MCF 10A (cell line): ENCODE data around the gene UNC50. TPM values are rescaled to one million over a fixed set of nuclear protein-coding genes. Genes with fewer than 3 reads are reported as not detected.

Source experiments
- BruUV-seq: library from RNA; stranded (reverse); fragments of 400-500 nt; replicated peaks from 2 replicates; lab custom pipeline; 2021; lab: Mats Ljungman, UMichigan
- CTCF ChIA-PET: fragments of 300-600 bp; sonication (Branson Sonifier 250); formaldehyde crosslinking; extraction: SDS; loops from one replicate; lab custom pipeline; 2021; ENCODE audit warnings: antibody characterized with exemption, inconsistent platforms; lab: Yijun Ruan, JAX
- POLR2A ChIA-PET: fragments of 300-600, 350-650 bp; sonication (Branson Sonifier 250); formaldehyde crosslinking; extraction: SDS; loops from one replicate; lab custom pipeline; 2020; ENCODE audit warnings: antibody characterized with exemption, inconsistent platforms; lab: Yijun Ruan, JAX
- DNase-seq: peaks from one replicate; pipeline ENCODE4 v3.0.0-alpha.2; 2018; ENCODE audit not compliant: unreplicated experiment
- H3K27ac Mint-ChIP-seq: one replicate; pipeline ENCODE4 v1.8.0; 2022; ENCODE audit warnings: mild to moderate bottlenecking, low read depth, mixed read lengths; ENCODE audit not compliant: unreplicated experiment
- H3K27me3 Mint-ChIP-seq: one replicate; pipeline ENCODE4 v1.8.0; 2022; ENCODE audit warnings: mixed read lengths; ENCODE audit not compliant: insufficient read depth, unreplicated experiment
- H3K36me3 Mint-ChIP-seq: one replicate; pipeline ENCODE4 v1.8.0; 2022; ENCODE audit warnings: mild to moderate bottlenecking, moderate library complexity, mixed read lengths; ENCODE audit not compliant: insufficient read depth, unreplicated experiment
- H3K4me1 Mint-ChIP-seq: one replicate; pipeline ENCODE4 v1.8.0; 2022; ENCODE audit warnings: mixed read lengths; ENCODE audit not compliant: insufficient read depth, unreplicated experiment
- H3K4me3 Mint-ChIP-seq: one replicate; pipeline ENCODE4 v1.8.0; 2022; ENCODE audit warnings: mild to moderate bottlenecking, moderate library complexity, mixed read lengths; ENCODE audit not compliant: unreplicated experiment
- H3K9me3 Mint-ChIP-seq: one replicate; pipeline ENCODE4 v1.8.0; 2022; ENCODE audit warnings: mixed read lengths; ENCODE audit not compliant: unreplicated experiment
- intact Hi-C: fragments of 100-400 bp; cut with micrococcal nuclease; formaldehyde crosslinking; loops from 2 replicates; pipeline ENCODE4 v1.14.1; 2022
- total RNA-seq: library from RNA; stranded (reverse); gene quantifications from 2 replicates; pipeline ENCODE4 v1.2.3, GENCODE V29; 2022
- TF ChIP-seq, protein P1 (sequence below): fragments of 200-600 bp; IDR thresholded peaks from one replicate; pipeline ENCODE4 v1.8.0; 2022; ENCODE audit warnings: antibody characterized with exemption, mild to moderate bottlenecking; ENCODE audit not compliant: unreplicated experiment

The UNC50 gene
- total RNA-seq, 1 experiment from 2014 or later: 36.9 TPM

DNA sequence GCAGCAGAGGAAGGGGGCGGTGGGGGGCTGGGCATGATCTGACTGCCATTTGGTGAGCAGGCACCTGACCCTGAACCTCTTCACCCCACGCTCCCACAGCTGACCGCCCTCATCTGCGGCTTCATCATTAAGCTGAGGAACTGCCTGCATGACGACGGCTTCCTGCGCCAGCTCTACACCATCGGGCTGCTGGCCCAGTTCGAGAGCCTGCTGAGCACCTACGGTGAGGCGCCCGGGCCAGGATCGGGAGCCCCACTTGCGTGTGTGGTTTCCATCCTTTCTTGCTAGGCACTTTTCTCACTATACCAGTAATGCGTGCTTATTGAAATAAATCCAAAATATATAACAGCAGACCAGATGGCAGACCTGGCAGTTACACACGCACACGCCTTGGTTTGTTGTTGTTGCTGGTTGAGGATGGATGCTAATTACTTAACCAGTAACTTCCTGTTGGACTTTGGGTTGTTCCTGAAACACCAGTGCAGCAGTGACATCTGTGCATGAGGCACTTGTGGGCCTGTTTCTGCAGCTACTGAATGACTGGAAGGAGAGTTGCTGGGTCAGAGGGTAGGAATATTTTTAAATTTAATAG, 43.8 kb upstream of the UNC50 start:
- TF ChIP-seq, protein P1, sequence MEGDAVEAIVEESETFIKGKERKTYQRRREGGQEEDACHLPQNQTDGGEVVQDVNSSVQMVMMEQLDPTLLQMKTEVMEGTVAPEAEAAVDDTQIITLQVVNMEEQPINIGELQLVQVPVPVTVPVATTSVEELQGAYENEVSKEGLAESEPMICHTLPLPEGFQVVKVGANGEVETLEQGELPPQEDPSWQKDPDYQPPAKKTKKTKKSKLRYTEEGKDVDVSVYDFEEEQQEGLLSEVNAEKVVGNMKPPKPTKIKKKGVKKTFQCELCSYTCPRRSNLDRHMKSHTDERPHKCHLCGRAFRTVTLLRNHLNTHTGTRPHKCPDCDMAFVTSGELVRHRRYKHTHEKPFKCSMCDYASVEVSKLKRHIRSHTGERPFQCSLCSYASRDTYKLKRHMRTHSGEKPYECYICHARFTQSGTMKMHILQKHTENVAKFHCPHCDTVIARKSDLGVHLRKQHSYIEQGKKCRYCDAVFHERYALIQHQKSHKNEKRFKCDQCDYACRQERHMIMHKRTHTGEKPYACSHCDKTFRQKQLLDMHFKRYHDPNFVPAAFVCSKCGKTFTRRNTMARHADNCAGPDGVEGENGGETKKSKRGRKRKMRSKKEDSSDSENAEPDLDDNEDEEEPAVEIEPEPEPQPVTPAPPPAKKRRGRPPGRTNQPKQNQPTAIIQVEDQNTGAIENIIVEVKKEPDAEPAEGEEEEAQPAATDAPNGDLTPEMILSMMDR: no peak
- Mint-ChIP-seq H3K4me3 (no peak overlapping the region), H3K27me3 (no peaks in the 10 kb centered on the region), H3K4me1 (no peaks in the 10 kb centered on the region), H3K9me3 (no peaks in the 10 kb centered on the region), H3K36me3 (peaks cover 15% of the 10 kb centered on the region), H3K27ac (no peak overlapping the region)
- no TSS peak for BruUV-seq
- ChIA-PET POLR2A (no interaction called here), CTCF (no interaction called here)
- no peak for DNase-seq
- intact Hi-C loops: loop anchor here (5.0 kb wide), 1 partner anchor 38 kb away; no protein-coding TSS in a partner anchor

DNA sequence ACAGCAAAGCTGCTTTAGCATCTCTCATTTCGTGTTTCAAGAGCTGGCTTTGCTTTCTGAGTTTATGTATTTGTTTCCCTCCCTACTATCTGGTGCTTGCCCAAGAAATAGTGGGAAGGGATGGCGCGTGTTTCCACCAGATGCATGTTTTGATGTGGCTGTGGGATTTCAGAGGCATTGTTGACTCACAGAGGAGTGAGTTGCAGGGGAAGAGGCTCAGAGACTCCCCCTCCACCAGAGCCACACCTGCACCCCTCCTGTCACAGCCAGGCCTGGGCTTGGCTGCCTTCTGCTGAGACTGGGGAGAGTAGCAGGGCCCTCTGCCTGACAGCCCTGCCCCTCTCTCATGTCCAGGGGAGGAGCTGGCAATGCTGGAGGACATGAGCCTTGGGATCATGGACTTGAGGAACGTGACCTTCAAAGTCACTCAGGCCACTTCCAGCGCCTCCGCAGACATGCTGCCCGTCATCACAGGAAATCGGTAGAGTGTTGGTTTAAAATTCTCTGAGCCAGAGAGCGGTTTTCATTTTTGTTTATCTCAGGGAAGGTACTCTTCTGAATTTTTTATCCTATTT, 43.0 kb upstream of the UNC50 start:
- intact Hi-C loops: loop anchor here (5.0 kb wide), 1 partner anchor 37 kb away; no protein-coding TSS in a partner anchor
- DNase-seq: no peak
- no TSS peak for BruUV-seq
- TF ChIP-seq, protein P1: no peak
- H3K4me1 Mint-ChIP-seq: no peaks in the 10 kb centered on the region
- H3K27me3 Mint-ChIP-seq: no peaks in the 10 kb centered on the region
- no peak overlapping the region for H3K27ac Mint-ChIP-seq
- peaks cover 17% of the 10 kb centered on the region for H3K36me3 Mint-ChIP-seq
- ChIA-PET CTCF (no interaction called here), POLR2A (no interaction called here)
- H3K4me3 Mint-ChIP-seq: no peak overlapping the region
- H3K9me3 Mint-ChIP-seq: no peaks in the 10 kb centered on the region

DNA sequence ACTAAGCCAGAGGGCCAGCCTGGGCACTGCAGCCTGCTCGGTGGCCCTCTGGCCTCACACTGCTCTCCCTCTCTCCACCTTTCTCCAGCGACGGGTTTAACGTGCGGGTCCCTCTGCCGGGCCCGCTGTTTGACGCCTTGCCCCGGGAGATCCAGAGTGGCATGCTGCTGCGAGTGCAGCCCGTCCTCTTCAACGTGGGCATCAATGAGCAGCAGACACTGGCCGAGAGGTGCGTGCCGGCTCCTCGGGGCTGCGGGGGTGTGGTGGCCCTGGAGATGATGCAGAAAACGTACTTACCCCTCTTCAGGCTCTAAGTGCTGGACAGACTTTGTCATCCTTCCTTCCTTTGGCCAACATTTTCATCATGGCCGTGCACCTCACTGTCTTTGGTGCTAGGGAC, 42.4 kb upstream of the UNC50 start:
- POLR2A ChIA-PET: no interaction called here
- BruUV-seq: no TSS peak
- H3K36me3 Mint-ChIP-seq: peaks cover 23% of the 10 kb centered on the region
- no peaks in the 10 kb centered on the region for H3K27me3 Mint-ChIP-seq
- TF ChIP-seq, protein P1: no peak
- H3K9me3 Mint-ChIP-seq: no peaks in the 10 kb centered on the region
- H3K27ac Mint-ChIP-seq: no peak overlapping the region
- H3K4me3 Mint-ChIP-seq: no peak overlapping the region
- DNase-seq: no peak
- CTCF ChIA-PET: interaction anchor here (0.6 kb wide), 1 partner anchor 180 kb away, joined by 3 read pairs; no protein-coding TSS in a partner anchor
- intact Hi-C loops: loop anchor here (5.0 kb wide), 1 partner anchor 36 kb away; no protein-coding TSS in a partner anchor
- H3K4me1 Mint-ChIP-seq: no peaks in the 10 kb centered on the region

DNA sequence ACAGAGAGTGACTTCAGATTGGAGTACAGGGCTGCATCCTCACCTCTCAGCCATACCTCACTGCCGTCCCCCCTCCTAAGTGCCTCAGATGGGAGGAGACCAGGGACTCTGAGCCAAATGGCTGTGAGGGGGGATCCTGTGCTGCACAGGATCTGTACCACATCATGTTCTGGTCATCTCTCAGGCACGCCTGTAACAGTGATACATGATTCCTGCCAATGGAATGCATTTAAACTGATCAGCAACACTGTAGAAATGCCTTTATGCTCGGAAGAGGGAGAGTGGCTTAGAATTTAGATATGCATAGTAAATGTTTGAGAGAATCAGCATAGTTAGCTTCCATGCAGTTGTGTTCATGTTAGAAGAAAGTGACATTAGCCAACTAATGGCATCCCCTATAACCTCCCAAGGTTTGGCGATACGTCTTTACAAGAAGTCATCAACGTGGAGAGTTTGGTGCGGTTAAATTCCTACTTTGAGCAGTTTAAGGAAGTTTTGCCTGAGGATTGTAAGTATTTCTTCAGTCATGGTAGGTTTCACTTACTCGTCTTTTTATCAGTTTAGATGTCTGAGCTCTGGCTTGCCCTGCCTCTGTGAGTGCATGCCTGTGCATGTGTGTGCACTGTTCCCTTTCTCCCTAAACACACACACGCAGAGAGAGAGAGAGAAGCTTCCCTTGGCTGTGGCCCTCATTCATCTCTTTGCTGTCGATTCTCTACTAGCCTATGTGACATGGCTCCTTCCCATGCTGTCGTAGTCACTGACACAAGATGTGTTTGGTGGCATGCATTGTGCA, 40.0 kb upstream of the UNC50 start:
- Mint-ChIP-seq H3K27ac (no peak overlapping the region), H3K27me3 (no peaks in the 10 kb centered on the region), H3K4me1 (no peaks in the 10 kb centered on the region), H3K9me3 (no peaks in the 10 kb centered on the region), H3K4me3 (no peak overlapping the region), H3K36me3 (peaks cover 19% of the 10 kb centered on the region)
- intact Hi-C loops: loop anchor here (5.0 kb wide), 1 partner anchor 34 kb away; no protein-coding TSS in a partner anchor
- BruUV-seq: no TSS peak
- ChIA-PET CTCF (interaction anchor here (0.6 to 1.4 kb wide), 12 partner anchors 8 to 398 kb away, joined by 3 to 6 read pairs (median 4); no protein-coding TSS in a partner anchor), POLR2A (no interaction called here)
- TF ChIP-seq, protein P1: no peak
- DNase-seq: no peak
